HepG2 (cell line): ENCODE results near the gene RIN3. TPM values are rescaled to one million over a fixed set of nuclear protein-coding genes. Genes with fewer than 3 reads are reported as not detected.

Experiments used
- ATAC-seq: fragments of 200-7000 bp; cut with Tn5 transposase; 3 replicates; pipeline ENCODE4 v1.9.1; 2020; ENCODE audit warnings: mild to moderate bottlenecking, moderate library complexity
- BruUV-seq: library from RNA; stranded (reverse); fragments of 400-500 nt; replicated peaks from 2 replicates; lab custom pipeline; 2021; lab: Mats Ljungman, UMichigan
- CTCF ChIA-PET: fragments of 300-600 bp; formaldehyde crosslinking; extraction: SDS; loops from one replicate; lab custom pipeline; 2021; ENCODE audit warnings: low total read pairs, inconsistent platforms, low intra/inter-chr PET ratio; lab: Yijun Ruan, JAX
- POLR2A ChIA-PET: fragments of 350-600 bp; sonication (Branson Sonifier 250); formaldehyde crosslinking; loops from one replicate; lab custom pipeline; 2020; ENCODE audit warnings: antibody characterized with exemption, inconsistent platforms; lab: Yijun Ruan, JAX
- DNase-seq: peaks from one replicate; pipeline ENCODE4 v3.0.0-alpha.2; 2015; ENCODE audit warnings: low spot score
- FAIRE-seq: peaks from 3 replicates; lab custom pipeline; 2011; peaks lifted over from hg19 to GRCh38; lab: Jason Lieb, UNC
- H2AFZ ChIP-seq: one replicate; pipeline ENCODE4 v1.6.1; 2011; ENCODE audit warnings: low read length, inconsistent platforms
- H3K27ac ChIP-seq: fragments of 300-600 bp; 3 replicates; pipeline ENCODE4 v1.8.0; 2011; ENCODE audit warnings: mixed run types, mild to moderate bottlenecking, mixed read lengths, low read length, inconsistent platforms; ENCODE audit not compliant: insufficient read depth; ENCODE audit errors: extremely low read length
- H3K27me3 ChIP-seq, 2 experiments: fragments of 200-600 bp in 1 of 2; 2 replicates in 1 of 2; 3 replicates in 1 of 2; pipeline versions ENCODE4 v1.6.0 to v1.8.0; 2011; ENCODE audit warnings: low read length in 2 of 2, mild to moderate bottlenecking in 2 of 2, moderate library complexity in 2 of 2, inconsistent platforms in 1 of 2; ENCODE audit not compliant: insufficient read depth in 2 of 2, control insufficient read depth in 1 of 2
- H3K36me3 ChIP-seq, 2 experiments: fragments of 200-600 bp in 1 of 2; replicated peaks in 1 of 2; 2 replicates in 1 of 2; 3 replicates in 1 of 2; pipeline versions ENCODE4 v1.5.1 to v1.8.0; 2011; ENCODE audit warnings: low read length in 2 of 2, inconsistent platforms in 1 of 2; ENCODE audit not compliant: insufficient read depth in 2 of 2, control insufficient read depth in 1 of 2
- H3K4me1 ChIP-seq: 2 replicates; pipeline ENCODE4 v1.5.1; 2012; ENCODE audit warnings: low read length, inconsistent platforms; ENCODE audit not compliant: insufficient read depth
- H3K4me2 ChIP-seq: 2 replicates; pipeline ENCODE4 v1.6.0; 2011; ENCODE audit warnings: low read depth, low read length, inconsistent platforms
- H3K4me3 ChIP-seq, 3 experiments: fragments of 200-600 bp in 1 of 3; sonication (generic), shearing (Covaris generic) in 1 of 3; replicated peaks in 1 of 3; 2 replicates each; pipeline ENCODE4 v1.5.1; 2011 to 2016; ENCODE audit warnings: low read length in 3 of 3, inconsistent platforms in 2 of 3, low read depth in 2 of 3, mild to moderate bottlenecking in 2 of 3, control low read depth in 1 of 3, mixed read lengths in 1 of 3; ENCODE audit not compliant: insufficient read depth in 1 of 3
- H3K79me2 ChIP-seq: one replicate; pipeline ENCODE4 v1.6.1; 2011; ENCODE audit warnings: low read length, inconsistent platforms; ENCODE audit not compliant: insufficient read depth
- H3K9ac ChIP-seq: 2 replicates; pipeline ENCODE4 v1.6.0; 2011; ENCODE audit warnings: mild to moderate bottlenecking, low read depth, low read length, inconsistent platforms; ENCODE audit not compliant: insufficient read depth
- H3K9me3 ChIP-seq: 2 replicates; pipeline ENCODE4 v1.5.1; 2012; ENCODE audit warnings: mild to moderate bottlenecking, low read length
- H4K20me1 ChIP-seq: 2 replicates; pipeline ENCODE4 v1.6.0; 2011; ENCODE audit warnings: inconsistent platforms, mild to moderate bottlenecking, low read length, moderate library complexity; ENCODE audit not compliant: insufficient read depth
- ZNF280D ChIP-seq: sonication (generic); formaldehyde crosslinking; IDR thresholded peaks from 2 replicates; pipeline ENCODE4 v1.5.1; 2020; ENCODE audit warnings: mild to moderate bottlenecking, missing genetic modification reagents
- ZNF652 ChIP-seq: IDR thresholded peaks from 2 replicates; pipeline ENCODE4 v1.6.1; 2016; ENCODE audit warnings: low read depth, borderline replicate concordance
- WGBS: methylation state at CpG from one replicate; pipeline ENCODE4 v1.1.6; 2017; ENCODE audit warnings: low lambda C conversion rate; 5-methylcytosine and 5-hydroxymethylcytosine counted together
- in situ Hi-C: cut with HindIII; loops from 2 replicates; pipeline ENCODE4 v1.10.0; 2017; ENCODE audit warnings: low pct_unique_long_range_greater_than_20kb; ENCODE audit not compliant: extremely low pct_ligation_motif_present
- intact Hi-C: fragments of 100-400 bp; cut with micrococcal nuclease; formaldehyde crosslinking; loops from one replicate; pipeline ENCODE4 v1.10.0; 2022; ENCODE audit not compliant: unreplicated experiment
- polyA plus RNA-seq, 8 experiments: library from polyadenylated mRNA; depleted of rRNA in 3 of 8; stranded (reverse) in 7 of 8; unstranded in 1 of 8; fragments of >200 nt; fragmentation: Illumina TruSeq in 4 of 8; extraction: Trizol in 4 of 8; gene quantifications; 2 replicates each; pipeline versions ENCODE4 v1.2.1 to v1.2.3, GENCODE V29; 2011 to 2016; ENCODE audit warnings: low read depth in 4 of 8, missing spikeins in 1 of 8, mixed read lengths in 1 of 8; ENCODE audit not compliant: insufficient read depth in 1 of 8
- total RNA-seq, 5 experiments: library from RNA; depleted of rRNA; stranded (reverse); fragments of >200 nt; fragmentation: Illumina TruSeq; extraction: Trizol; gene quantifications; 2 replicates each; pipeline ENCODE4 v1.2.3, GENCODE V29; 2016; ENCODE audit warnings: low read depth in 1 of 5

Gene RIN3
- total and polyA plus RNA-seq, 2 of the 13 experiments (the other 11 are each of a cell fraction or from before 2014, with no cell fraction given) = 2.3 to 3.6 TPM

DNA sequence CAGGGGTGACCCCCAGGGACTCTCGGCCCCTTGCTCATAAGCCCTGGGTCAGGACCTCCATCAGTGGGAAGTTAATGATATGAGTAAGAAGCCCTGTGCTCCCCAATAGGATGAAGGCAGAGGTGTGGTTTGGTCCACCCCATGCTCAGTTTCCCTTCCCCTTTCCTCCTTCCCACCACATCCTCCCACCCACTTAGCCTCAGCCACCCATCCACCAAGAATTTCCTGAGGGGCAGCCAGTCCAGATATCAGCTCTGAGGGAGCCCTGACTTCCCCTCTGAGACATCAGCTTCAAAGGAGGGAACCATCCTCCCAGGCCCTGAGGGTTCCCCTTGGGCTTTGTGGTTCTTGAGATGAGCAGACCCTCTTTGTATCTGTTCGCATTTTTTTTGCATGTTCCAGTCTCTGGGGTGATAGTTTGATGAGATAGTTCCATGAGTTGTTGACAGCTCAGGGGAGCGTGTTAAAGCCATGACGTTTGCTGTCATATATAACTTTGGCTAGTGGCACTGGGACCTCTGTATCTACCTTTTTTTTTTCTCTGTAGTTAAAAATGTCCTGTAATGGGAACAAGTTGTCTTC lies 163.6 kb downstream of the RIN3 start:
- CTCF ChIA-PET = no interaction called here
- no peak for FAIRE-seq
- H3K27me3 ChIP-seq = no peaks in the 10 kb centered on the region

More for the DNA sequence above, 163.6 kb downstream of the RIN3 start:
- Histone ChIP-seq H2AFZ (no peak overlapping the region), H3K36me3 (peaks cover 7 to 19% of the 10 kb centered on the region in 2 experiments; a peak in 4 of 5 replicates), H4K20me1 (0 out of 2 replicates have a peak, but pooled peaks cover 2% of the 10 kb centered on the region), H3K9me3 (no peaks in the 10 kb centered on the region), H3K4me2 (no peak overlapping the region), H3K4me1 (no peaks in the 10 kb centered on the region), H3K27ac (no peak overlapping the region), H3K9ac (no peak overlapping the region), H3K4me3 (no peak overlapping the region), H3K79me2 (no peaks in the 10 kb centered on the region)
- ATAC-seq (no peak), DNase-seq (no peak)
- BruUV-seq = no TSS peak
- intact Hi-C loops = no loop called here
- WGBS = 98% methylated on average over 4 of the region's 4 CpGs
- POLR2A ChIA-PET = no interaction called here
- in situ Hi-C loops = no loop called here
- TF ChIP-seq ZNF280D (CRISPR knock-in tag) = no peak
- TF ChIP-seq ZNF652 (CRISPR knock-in tag) = no peak
